GM12864 (cell line): ENCODE results near the gene FAM184B.

Experiments
- DNase-seq: peaks from one replicate; pipeline ENCODE4 v3.0.0-alpha.2; 2011; ENCODE audit warnings: low read depth
- H3K4me3 ChIP-seq: 2 replicates; pipeline ENCODE4 v1.5.1; 2011; ENCODE audit warnings: mild to moderate bottlenecking, low read depth, low read length, control low read depth
- CTCF ChIP-seq: IDR thresholded peaks from 2 replicates; pipeline ENCODE4 v1.5.1; 2011; ENCODE audit warnings: low read depth, mild to moderate bottlenecking, moderate library complexity, low read length, control low read depth, inconsistent platforms; ENCODE audit errors: missing control alignments

The FAM184B gene

GRCh38 chr4:17623451-17624001, 157.9 kb downstream of the FAM184B start:
- H3K4me3 ChIP-seq: no peak overlapping the region
- no peak for DNase-seq
- no peak for TF ChIP-seq CTCF

- no peak for DNase-seq
- no peak overlapping the region for H3K4me3 ChIP-seq
- TF ChIP-seq CTCF: no peak
Measured at GRCh38 chr4:17619416-17620105, 161.9 kb downstream of the FAM184B start.

- TF ChIP-seq CTCF: no peak
- H3K4me3 ChIP-seq: no peak overlapping the region
- no peak for DNase-seq
Measured at GRCh38 chr4:17618926-17619325, 162.5 kb downstream of the FAM184B start.

- no peak for DNase-seq
- H3K4me3 ChIP-seq: no peak overlapping the region
- no peak for TF ChIP-seq CTCF
Measured at GRCh38 chr4:17616283-17616682, 165.1 kb downstream of the FAM184B start.

- H3K4me3 ChIP-seq: peak within 1 kb of the TSS; percentile 65
- TF ChIP-seq CTCF: peak; percentile 17
- DNase-seq: peak; percentile 84
Measured at GRCh38 chr4:17614416-17615299, 166.8 kb downstream of the FAM184B start, which contains the start of gene MED28. Gene MED28 (plus strand): TSS chr4:17614641. CDS start chr4:17614655, 14 bp downstream.

- no peak for TF ChIP-seq CTCF
- peak overlapping the region; percentile 65 for H3K4me3 ChIP-seq
- DNase-seq: no peak
Measured at GRCh38 chr4:17613761-17614415, 167.5 kb downstream of the FAM184B start.
